ENCODE measurements around the gene DEFB129.

The DEFB129 gene

GRCh38 chr20:257419-257818, 30.4 kb downstream of the DEFB129 start, which contains the start of gene DEFB132:
Gene DEFB132 (plus strand): TSS chr20:257724. CDS start chr20:257779, 55 bp downstream.
- DNase-seq = no peak

GRCh38 chr20:258269-258858, 31.3 kb downstream of the DEFB129 start:
- no peak for DNase-seq

GRCh38 chr20:258963-259362, 31.9 kb downstream of the DEFB129 start:
- DNase-seq = no peak

DNA sequence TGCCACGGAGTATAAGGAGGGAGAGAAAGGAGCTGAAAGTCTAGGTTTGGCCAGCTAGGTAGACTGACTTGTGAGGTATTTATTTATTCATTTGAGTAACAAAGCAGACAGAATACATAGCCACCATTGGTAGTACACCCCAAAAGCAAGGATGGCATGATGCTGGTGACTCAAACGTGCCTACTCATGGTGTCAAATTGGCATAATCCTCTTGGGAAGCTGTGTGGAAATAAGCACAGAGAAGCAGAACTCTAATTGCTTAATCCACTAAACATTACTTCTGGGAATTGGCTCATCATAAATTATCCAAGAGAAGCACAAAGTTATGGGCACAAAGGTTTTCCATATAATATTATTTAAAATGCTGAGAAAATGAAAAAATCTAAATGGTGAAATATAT, 32.9 kb downstream of the DEFB129 start:
- DNase-seq = no peak

DNA sequence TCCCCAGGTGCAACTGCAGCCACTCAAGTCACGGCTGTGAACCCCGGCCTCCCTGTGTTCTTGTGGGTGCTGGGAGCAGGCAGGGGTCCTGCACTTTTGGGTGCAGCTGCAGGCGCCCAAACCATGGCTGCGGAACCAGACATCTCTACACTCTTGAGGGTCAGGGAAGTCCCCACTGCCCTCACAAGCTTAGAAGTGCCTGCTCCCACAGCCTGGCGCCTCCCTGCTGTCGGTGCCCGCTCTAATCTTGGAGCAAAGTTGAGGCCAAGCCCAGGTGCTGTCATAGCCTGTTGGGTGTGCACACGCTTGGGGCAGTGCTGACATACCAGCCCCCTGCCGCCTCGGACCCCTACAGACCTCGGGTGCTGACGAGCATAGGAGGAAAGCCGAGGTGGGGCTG, 36.6 kb downstream of the DEFB129 start:
- DNase-seq = no peak

GRCh38 chr20:266596-267562, 39.8 kb downstream of the DEFB129 start:
- DNase-seq = peak; percentile 58

DNA sequence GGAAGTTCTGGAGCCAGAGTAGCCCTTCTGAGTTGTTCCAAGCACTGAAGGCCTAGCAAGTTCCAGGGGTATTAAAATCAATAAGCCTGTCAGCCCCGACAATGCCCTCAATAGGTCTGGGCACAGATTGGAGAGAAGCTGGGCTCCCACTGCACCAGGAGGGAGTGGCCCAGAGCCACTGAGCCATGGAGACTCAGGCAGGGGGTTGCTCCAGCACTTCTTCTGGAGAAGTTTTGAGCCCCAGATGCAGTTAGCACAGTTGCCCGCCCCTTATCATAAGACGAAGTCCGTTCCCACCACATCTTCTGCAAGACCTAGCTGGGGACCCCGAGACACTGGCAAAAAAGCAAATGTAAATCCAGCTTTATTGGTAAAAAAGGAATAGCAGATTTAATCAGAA, 43.5 kb downstream of the DEFB129 start:
- no peak for DNase-seq

- DNase-seq = no peak
Observed at GRCh38 chr20:271069-271468, 44.0 kb downstream of the DEFB129 start.

GRCh38 chr20:271528-271927, 44.5 kb downstream of the DEFB129 start:
- no peak for DNase-seq

DNA sequence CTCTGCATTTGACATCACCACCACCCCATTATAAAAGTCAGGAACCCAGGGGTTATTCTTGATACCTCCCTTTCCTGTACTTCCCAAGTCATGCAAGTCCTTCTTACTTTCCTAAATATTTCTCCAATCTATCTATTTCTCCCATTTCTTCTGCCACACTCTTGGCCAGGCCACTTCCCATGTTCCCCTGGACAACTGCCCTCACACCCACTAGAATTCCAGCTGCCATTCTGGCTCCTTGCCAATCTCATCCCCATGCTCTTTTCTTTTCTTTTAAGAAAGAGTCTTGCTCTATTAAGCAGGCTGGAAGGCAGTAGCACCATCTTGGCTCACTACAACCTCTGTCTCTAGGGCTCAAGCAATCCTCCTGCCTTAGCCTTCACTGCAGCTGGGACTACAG, 45.7 kb downstream of the DEFB129 start:
- DNase-seq = no peak

DNA sequence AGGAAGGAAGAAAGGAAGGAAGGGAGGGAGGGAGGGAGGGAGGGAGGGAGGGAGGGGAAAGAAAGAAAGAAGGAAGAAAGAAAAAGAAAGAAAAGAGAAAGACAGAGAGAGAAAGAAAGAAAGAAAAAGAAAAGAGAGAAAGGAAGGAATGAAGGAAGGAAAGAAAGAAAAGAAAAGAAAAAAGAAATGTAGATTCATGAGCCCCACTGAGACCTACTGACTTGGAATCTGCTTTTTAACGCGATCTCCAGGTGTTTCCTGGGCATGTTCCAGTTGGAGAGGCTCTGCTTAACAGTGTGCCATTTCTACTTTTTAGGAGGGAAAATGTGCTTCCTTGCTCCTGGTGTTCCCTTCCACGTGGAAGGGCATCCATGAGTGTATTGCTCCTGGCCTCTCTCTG, 46.8 kb downstream of the DEFB129 start:
- no peak for DNase-seq

DNA sequence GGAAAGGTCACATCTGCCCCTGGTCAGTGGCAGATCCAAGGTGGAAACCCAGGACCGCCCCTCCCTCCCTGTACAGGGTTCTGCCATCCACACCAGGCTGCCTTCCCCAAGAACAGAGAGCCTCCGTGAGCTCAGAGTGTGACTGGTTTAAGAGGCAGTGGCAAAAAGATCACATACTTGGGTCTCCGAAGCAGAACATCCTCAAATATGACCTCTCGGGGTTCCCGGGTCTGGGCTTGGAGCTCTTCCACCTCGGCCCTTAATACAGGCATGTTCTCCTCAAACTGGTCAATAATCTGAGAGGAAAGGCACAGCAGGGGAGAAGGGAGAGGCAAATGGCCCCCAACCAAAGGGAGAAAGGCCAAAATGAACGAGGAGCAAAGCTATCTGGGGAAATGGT, 48.7 kb downstream of the DEFB129 start:
- no peak for DNase-seq

- no peak for DNase-seq
Observed at GRCh38 chr20:276620-277495, 49.8 kb downstream of the DEFB129 start.

DNA sequence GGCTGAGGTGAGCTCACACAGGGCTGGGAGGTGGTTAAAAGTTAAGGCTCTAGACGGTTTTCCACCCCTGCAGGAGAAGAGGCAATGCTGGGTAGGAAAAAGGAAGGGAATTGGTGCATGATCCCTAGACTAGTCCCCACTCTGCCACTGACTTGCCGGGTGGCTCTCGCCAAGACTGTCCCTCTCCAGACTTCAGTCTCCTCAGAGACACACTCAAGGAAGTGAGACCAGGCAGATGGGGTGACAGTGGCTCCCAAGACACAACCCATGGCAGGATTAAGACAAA, 50.4 kb downstream of the DEFB129 start:
- DNase-seq = no peak

DNA sequence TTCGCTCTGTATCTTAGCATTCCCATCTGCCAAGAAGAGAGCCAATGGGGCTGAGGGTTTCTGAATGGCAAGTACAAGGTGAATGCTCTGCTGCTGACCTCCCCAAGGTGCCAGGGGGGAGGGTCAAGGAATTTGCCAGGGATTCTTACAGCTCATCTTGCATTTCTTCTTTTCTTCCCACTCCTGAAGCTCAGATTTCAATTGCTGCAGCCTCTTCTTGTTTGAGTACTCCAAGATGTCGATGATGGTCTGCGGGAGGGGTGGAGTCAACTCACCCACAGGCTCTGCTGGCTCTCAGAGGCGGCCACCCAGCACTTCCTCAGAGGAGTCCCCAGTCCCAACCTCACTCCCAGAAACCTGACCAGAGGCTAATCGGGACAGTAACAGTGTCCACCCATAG, 51.1 kb downstream of the DEFB129 start:
- no peak for DNase-seq

DNA sequence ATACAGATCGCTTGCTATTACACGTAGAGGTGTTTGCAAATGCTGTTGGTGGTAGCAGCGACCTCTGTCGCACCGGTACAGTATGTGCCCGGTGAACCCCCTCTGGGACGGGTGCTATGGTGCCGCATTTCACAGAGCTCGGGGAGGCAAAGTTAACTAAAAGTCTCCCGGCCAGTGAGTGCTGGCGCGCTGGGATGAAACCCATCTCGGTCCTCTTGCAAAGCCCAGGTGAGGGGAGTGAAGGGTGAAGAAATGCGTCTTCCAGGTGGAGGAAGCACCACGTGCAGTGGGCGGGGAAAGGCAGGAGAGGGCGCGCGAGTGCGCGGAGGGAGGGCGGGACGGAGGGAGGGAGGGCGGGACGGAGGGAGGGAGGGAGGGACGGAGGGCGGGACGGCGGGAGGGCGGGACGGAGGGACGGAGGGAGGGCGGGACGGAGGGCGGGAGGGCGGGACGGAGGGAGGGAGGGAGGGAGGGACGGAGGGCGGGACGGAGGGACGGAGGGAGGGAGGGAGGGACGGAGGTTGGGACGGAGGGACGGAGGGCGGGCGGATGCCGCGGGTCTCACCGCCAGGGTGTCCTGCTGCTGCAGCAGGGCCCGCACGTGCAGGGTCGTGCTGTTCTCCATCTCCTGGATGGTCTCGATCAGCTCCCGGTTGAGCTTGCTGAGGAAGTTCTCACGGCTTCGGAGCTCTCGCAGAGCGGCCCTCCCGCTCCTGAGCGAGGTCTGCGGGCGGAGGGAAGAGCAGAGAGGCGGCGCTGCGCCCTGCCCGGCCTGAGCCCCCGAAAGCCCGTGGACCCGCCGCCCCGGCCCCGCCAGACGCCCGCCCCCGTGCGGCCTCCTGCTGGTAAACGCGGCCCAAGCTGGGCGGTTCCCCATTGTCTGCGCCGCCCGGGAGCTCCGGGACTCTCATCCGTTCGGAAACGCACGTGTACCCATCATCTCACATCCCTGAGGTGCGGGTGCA, 51.8 kb downstream of the DEFB129 start:
- DNase-seq = no peak
